H1 (cell line): Measurements from ENCODE around the gene NPSR1. TPM values are rescaled to one million over a fixed set of nuclear protein-coding genes. Genes with fewer than 3 reads are reported as not detected.

Experiments used
- CTCF ChIA-PET: fragments of 300-600 bp; sonication (Branson Sonifier 250); formaldehyde crosslinking; loops from one replicate; lab custom pipeline; 2021; ENCODE audit not compliant: partially characterized antibody; lab: Charles Lee
- POLR2A ChIA-PET: fragments of 300-600 bp; sonication (Branson Sonifier 250); formaldehyde crosslinking; loops from one replicate; lab custom pipeline; 2021; ENCODE audit warnings: inconsistent platforms; ENCODE audit not compliant: partially characterized antibody; lab: Charles Lee
- DNase-seq, 2 experiments: peaks; one replicate each; pipeline versions ENCODE4 v3.0.0 to v3.0.0-alpha.2; 2010 to 2022; ENCODE audit warnings: low spot score in 2 of 2, low read depth in 1 of 2, mixed read lengths in 1 of 2
- FAIRE-seq: peaks from 2 replicates; lab custom pipeline; 2011; peaks lifted over from hg19 to GRCh38; lab: Jason Lieb, UNC
- H2AFZ ChIP-seq: 2 replicates; pipeline ENCODE4 v1.8.1; 2012; ENCODE audit warnings: low read length, inconsistent platforms
- H2AK5ac ChIP-seq: 2 replicates; pipeline ENCODE4 v1.6.1; 2013; ENCODE audit warnings: low read depth, low read length
- H2BK120ac ChIP-seq: replicated peaks from 2 replicates; pipeline ENCODE3; 2013; ENCODE audit warnings: low read depth, low read length, inconsistent platforms
- H2BK12ac ChIP-seq: 2 replicates; pipeline ENCODE4 v1.6.1; 2013; ENCODE audit warnings: low read depth, low read length
- H2BK15ac ChIP-seq: 2 replicates; pipeline ENCODE4 v1.6.1; 2013; ENCODE audit warnings: low read length
- H2BK20ac ChIP-seq: 2 replicates; pipeline ENCODE4 v1.6.1; 2013; ENCODE audit warnings: low read length
- H2BK5ac ChIP-seq: 2 replicates; pipeline ENCODE4 v1.6.1; 2013; ENCODE audit warnings: low read depth, low read length
- H3K14ac ChIP-seq: 2 replicates; pipeline ENCODE4 v1.6.1; 2013; ENCODE audit warnings: inconsistent platforms; ENCODE audit not compliant: insufficient read length
- H3K18ac ChIP-seq: 2 replicates; pipeline ENCODE4 v1.6.1; 2013; ENCODE audit warnings: low read length; ENCODE audit errors: extremely low read depth
- H3K23ac ChIP-seq: 2 replicates; pipeline ENCODE4 v1.6.1; 2013; ENCODE audit warnings: inconsistent platforms; ENCODE audit not compliant: insufficient read length
- H3K23me2 ChIP-seq: 2 replicates; pipeline ENCODE4 v1.6.1; 2013; ENCODE audit warnings: low read depth, low read length
- H3K27ac ChIP-seq: 2 replicates; pipeline ENCODE4 v1.6.1; 2011; ENCODE audit warnings: low read depth, low read length, inconsistent platforms
- H3K27me3 ChIP-seq, 4 experiments: replicated peaks in 1 of 4; 1 replicate in 1 of 4; 2 replicates in 3 of 4; pipeline versions ENCODE4 v1.6.1 to v1.8.1; 2011 to 2013; ENCODE audit warnings: low read length in 3 of 4, mild to moderate bottlenecking in 3 of 4, inconsistent platforms in 2 of 4, mixed read lengths in 2 of 4, moderate library complexity in 1 of 4; ENCODE audit not compliant: control insufficient read depth in 3 of 4, insufficient read depth in 3 of 4; ENCODE audit errors: extremely low read depth in 1 of 4
- H3K36me3 ChIP-seq, 4 experiments: 2 replicates each; pipeline versions ENCODE4 v1.6.1 to v1.8.1; 2011 to 2013; ENCODE audit warnings: mild to moderate bottlenecking in 4 of 4, low read length in 3 of 4, moderate library complexity in 2 of 4, control low read depth in 1 of 4, inconsistent platforms in 1 of 4; ENCODE audit not compliant: insufficient read depth in 4 of 4, control insufficient read depth in 2 of 4
- H3K4ac ChIP-seq: replicated peaks from 2 replicates; pipeline ENCODE3; 2013; ENCODE audit warnings: low read length, low read depth, mixed read lengths, inconsistent platforms; ENCODE audit not compliant: insufficient read length
- H3K4me1 ChIP-seq, 4 experiments: replicated peaks in 1 of 4; 1 replicate in 1 of 4; 2 replicates in 3 of 4; pipeline versions ENCODE4 v1.6.1 to v1.8.1; 2011 to 2013; ENCODE audit warnings: low read length in 3 of 4, inconsistent platforms in 2 of 4, mixed read lengths in 1 of 4; ENCODE audit not compliant: insufficient read depth in 4 of 4, control insufficient read depth in 3 of 4
- H3K4me2 ChIP-seq, 2 experiments: 2 replicates each; pipeline versions ENCODE4 v1.6.1 to v1.8.1; 2011 to 2013; ENCODE audit warnings: low read depth in 2 of 2, low read length in 2 of 2, control low read depth in 1 of 2, inconsistent platforms in 1 of 2, mild to moderate bottlenecking in 1 of 2; ENCODE audit not compliant: insufficient read depth in 1 of 2
- H3K4me3 ChIP-seq, 4 experiments: fragments of 200-600, 300-600 bp in 1 of 4; sonication (generic), shearing (Covaris generic), sonication (Bioruptor Twin) in 1 of 4; 2 replicates each; pipeline versions ENCODE4 v1.5.1 to v1.8.1; 2011 to 2016; ENCODE audit warnings: low read length in 4 of 4, low read depth in 3 of 4, control low read depth in 2 of 4, inconsistent platforms in 2 of 4, mild to moderate bottlenecking in 2 of 4, mixed read lengths in 1 of 4, moderate library complexity in 1 of 4; ENCODE audit not compliant: insufficient read depth in 2 of 4; ENCODE audit errors: extremely low read depth in 1 of 4
- H3K56ac ChIP-seq: replicated peaks from 2 replicates; pipeline ENCODE3; 2013; ENCODE audit warnings: low read depth, mild to moderate bottlenecking, mixed read lengths, low read length, inconsistent platforms; ENCODE audit not compliant: insufficient read length
- H3K79me1 ChIP-seq: 2 replicates; pipeline ENCODE4 v1.6.1; 2013; ENCODE audit warnings: low read depth, low read length, control low read depth
- H3K79me2 ChIP-seq, 2 experiments: 2 replicates each; pipeline versions ENCODE4 v1.6.1 to v1.8.1; 2012 to 2013; ENCODE audit warnings: low read length in 2 of 2, mild to moderate bottlenecking in 2 of 2, inconsistent platforms in 1 of 2; ENCODE audit not compliant: insufficient read depth in 2 of 2, control insufficient read depth in 1 of 2
- H3K9ac ChIP-seq, 4 experiments: replicated peaks in 1 of 4; 1 replicate in 1 of 4; 2 replicates in 3 of 4; pipeline versions ENCODE4 v1.6.1 to v1.8.1; 2011 to 2013; ENCODE audit warnings: low read depth in 3 of 4, low read length in 3 of 4, control low read depth in 2 of 4, mild to moderate bottlenecking in 2 of 4, moderate library complexity in 2 of 4, inconsistent platforms in 1 of 4; ENCODE audit errors: extremely low read depth in 1 of 4
- H3K9me3 ChIP-seq, 2 experiments: 2 replicates each; pipeline versions ENCODE4 v1.6.1 to v1.8.1; 2012 to 2013; ENCODE audit warnings: mild to moderate bottlenecking in 2 of 2, moderate library complexity in 2 of 2, control low read depth in 1 of 2, inconsistent platforms in 1 of 2, low read depth in 1 of 2, low read length in 1 of 2, mixed read lengths in 1 of 2; ENCODE audit not compliant: insufficient read depth in 2 of 2
- H4K20me1 ChIP-seq, 2 experiments: replicated peaks in 1 of 2; 2 replicates each; pipeline versions ENCODE3 to v1.8.1; 2011 to 2013; ENCODE audit warnings: inconsistent platforms in 2 of 2, low read length in 2 of 2, mild to moderate bottlenecking in 1 of 2; ENCODE audit not compliant: insufficient read depth in 2 of 2, control insufficient read depth in 1 of 2
- H4K5ac ChIP-seq: 2 replicates; pipeline ENCODE4 v1.6.1; 2013; ENCODE audit warnings: low read length, low read depth, mixed read lengths, inconsistent platforms; ENCODE audit not compliant: insufficient read length
- H4K8ac ChIP-seq: 2 replicates; pipeline ENCODE4 v1.8.0; 2013; ENCODE audit warnings: mild to moderate bottlenecking, moderate library complexity, low read length, inconsistent platforms; ENCODE audit not compliant: insufficient read depth; ENCODE audit errors: extremely low read depth
- H4K91ac ChIP-seq: replicated peaks from 2 replicates; pipeline ENCODE3; 2013; ENCODE audit warnings: low read length, mixed read lengths, inconsistent platforms; ENCODE audit not compliant: insufficient read length
- CBX8 ChIP-seq: fragments of 300-800, 300-1000 bp; sonication (generic); IDR thresholded peaks from 2 replicates; pipeline ENCODE4 v1.7.1; 2016; ENCODE audit warnings: low read depth, low read length, borderline replicate concordance
- CREB1 ChIP-seq: IDR thresholded peaks from 2 replicates; pipeline ENCODE4 v1.6.1; 2012; ENCODE audit warnings: inconsistent platforms
- EP300 ChIP-seq, 2 experiments: IDR thresholded peaks; 1 replicate in 1 of 2; 2 replicates in 1 of 2; pipeline ENCODE4 v1.6.1; 2011 to 2012; ENCODE audit warnings: low read depth in 2 of 2, low read length in 2 of 2, mild to moderate bottlenecking in 2 of 2, borderline replicate concordance in 1 of 2, inconsistent platforms in 1 of 2, moderate library complexity in 1 of 2
- HDAC2 ChIP-seq, 2 experiments: fragments of 300-600 bp in 1 of 2; sonication (generic) in 1 of 2; IDR thresholded peaks; 2 replicates each; pipeline ENCODE4 v1.6.1; 2011 to 2012; ENCODE audit warnings: low read depth in 2 of 2, low read length in 2 of 2, mild to moderate bottlenecking in 2 of 2, moderate library complexity in 2 of 2, borderline replicate concordance in 1 of 2, inconsistent platforms in 1 of 2
- KDM4A ChIP-seq: IDR thresholded peaks from one replicate; pipeline ENCODE4 v1.7.1; 2012; ENCODE audit warnings: low read depth, mild to moderate bottlenecking, moderate library complexity, low read length, inconsistent platforms; ENCODE audit not compliant: severe bottlenecking
- PHF8 ChIP-seq: fragments of 200-600 bp; sonication (generic); conservative IDR thresholded peaks from 2 replicates; pipeline ENCODE4 v1.7.1; 2012; ENCODE audit warnings: low read depth, mild to moderate bottlenecking, inconsistent platforms, low read length, moderate library complexity
- POLR2AphosphoS5 ChIP-seq: IDR thresholded peaks from 2 replicates; pipeline ENCODE4 v1.6.1; 2011; ENCODE audit warnings: low read depth, low read length
- POU5F1 ChIP-seq: IDR thresholded peaks from 2 replicates; pipeline ENCODE4 v1.6.1; 2011; ENCODE audit warnings: low read depth, mild to moderate bottlenecking, low read length, moderate library complexity
- RAD21 ChIP-seq, 2 experiments: IDR thresholded peaks in 1 of 2; conservative IDR thresholded peaks in 1 of 2; 2 replicates each; pipeline ENCODE4 v1.6.1; 2011; ENCODE audit warnings: low read depth in 2 of 2, low read length in 2 of 2, improper control_type of control experiment in 1 of 2, inconsistent platforms in 1 of 2, mild to moderate bottlenecking in 1 of 2, moderate library complexity in 1 of 2
- SIRT6 ChIP-seq: IDR thresholded peaks from one replicate; pipeline ENCODE4 v1.7.1; 2012; ENCODE audit warnings: low read length, inconsistent platforms
- SIX5 ChIP-seq: IDR thresholded peaks from 2 replicates; pipeline ENCODE4 v1.6.1; 2011; ENCODE audit warnings: mild to moderate bottlenecking, low read depth, low read length
- SP2 ChIP-seq: IDR thresholded peaks from 2 replicates; pipeline ENCODE4 v1.6.1; 2012; ENCODE audit warnings: mild to moderate bottlenecking, low read length, inconsistent platforms
- TAF1 ChIP-seq: IDR thresholded peaks from 2 replicates; pipeline ENCODE4 v1.6.1; 2011; ENCODE audit warnings: mild to moderate bottlenecking, low read depth, low read length
- TCF12 ChIP-seq: IDR thresholded peaks from 2 replicates; pipeline ENCODE4 v1.6.1; 2011; ENCODE audit warnings: low read depth, mild to moderate bottlenecking, low read length
- ZNF274 ChIP-seq: IDR thresholded peaks from 2 replicates; pipeline ENCODE4 v1.7.0; 2012; ENCODE audit warnings: low read length, borderline replicate concordance; ENCODE audit errors: extremely low read depth
- WGBS, 2 experiments: shearing (Covaris generic) in 1 of 2; methylation state at CpG; one replicate each; pipeline versions ENCODE4 v1.1.6 to v1.1.7; 2013 to 2015; ENCODE audit warnings: low lambda C conversion rate in 2 of 2, mixed read lengths in 2 of 2, inconsistent platforms in 1 of 2, low coverage in 1 of 2, missing lambda C conversion rate in 1 of 2; ENCODE audit not compliant: insufficient replicate concordance in 2 of 2, insufficient coverage in 1 of 2, insufficient read length in 1 of 2; ENCODE audit errors: extremely low coverage in 1 of 2, missing lambda C conversion rate in 1 of 2; 5-methylcytosine and 5-hydroxymethylcytosine counted together
- polyA plus RNA-seq, 7 experiments: library from polyadenylated mRNA; depleted of rRNA in 3 of 7; stranded (reverse) in 5 of 7; unstranded in 2 of 7; fragments of >200 nt in 5 of 7; fragments of 200-250 nt in 2 of 7; gene quantifications; 1 replicate in 5 of 7; 2 replicates in 1 of 7; 4 replicates in 1 of 7; pipeline versions ENCODE4 v1.2.1 to v1.2.3, GENCODE V29; 2011 to 2013; ENCODE audit warnings: missing spikeins in 2 of 7, mixed read lengths in 2 of 7
- total RNA-seq: library from RNA; stranded (reverse); fragmentation: NEBNext Ultra II Directional; extraction: Animal tissue kit (Norgen Biotek cat#: 25700); gene quantifications from 2 replicates; pipeline ENCODE4 v1.2.1, GENCODE V29; 2021

The NPSR1 gene
- total and polyA plus RNA-seq, 2 of the 8 experiments (the other 6 are each of a cell fraction or from before 2014, with no cell fraction given): not detected

DNA sequence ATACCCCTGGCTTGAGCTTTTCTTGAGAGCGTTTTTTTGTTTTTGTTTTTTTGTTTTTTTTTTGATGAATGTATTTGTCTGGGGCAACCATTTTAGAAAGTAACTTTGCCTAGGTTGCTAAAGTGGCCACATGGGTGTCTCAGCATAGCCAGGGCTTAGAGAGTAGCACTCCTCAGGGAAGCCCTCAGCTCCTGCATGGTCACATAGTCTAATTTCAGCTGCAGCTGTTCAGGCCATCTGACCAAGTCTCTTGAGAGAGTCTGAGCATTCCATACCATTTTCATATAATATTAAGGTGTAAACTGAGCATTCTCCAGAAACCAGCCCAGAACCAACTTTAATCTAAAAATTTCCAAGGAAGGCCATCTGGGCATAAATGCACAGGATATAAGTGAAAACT, 186.4 kb downstream of the NPSR1 start:
- H3K36me3 ChIP-seq: no peaks in the 10 kb centered on the region
- ChIA-PET CTCF (interaction anchor here (0.6 to 1.6 kb wide), 4 partner anchors 9 to 649 kb away, joined by 3 to 6 read pairs (median 4); no protein-coding TSS in a partner anchor), POLR2A (no interaction called here)
- H3K4me3 ChIP-seq: no peak overlapping the region
- FAIRE-seq (no peak), DNase-seq (no peak)
- 0 out of 4 replicates have a peak, but pooled peaks cover 0 to 3% of the 10 kb centered on the region in 2 experiments for H3K9me3 ChIP-seq
- no peak overlapping the region for H2BK15ac ChIP-seq
- H4K5ac ChIP-seq: no peak overlapping the region
- H2BK5ac ChIP-seq: no peak overlapping the region
- H3K4me1 ChIP-seq: 0 out of 7 replicates have a peak, but pooled peaks cover 0 to 3% (median 0%) of the 10 kb centered on the region in 4 experiments
- no peak overlapping the region for H4K91ac ChIP-seq
- no peak overlapping the region for H2BK20ac ChIP-seq
- no peak overlapping the region for H3K56ac ChIP-seq
- no peak overlapping the region for H3K14ac ChIP-seq
- H3K27ac ChIP-seq: no peak overlapping the region
- H3K23me2 ChIP-seq: no peaks in the 10 kb centered on the region
- H2AK5ac ChIP-seq: no peak overlapping the region
- no peaks in the 10 kb centered on the region for H4K20me1 ChIP-seq
- H3K79me2 ChIP-seq: no peaks in the 10 kb centered on the region
- no peaks in the 10 kb centered on the region; a peak in 1 of 7 replicates for H3K27me3 ChIP-seq
- no peak overlapping the region for H4K8ac ChIP-seq
- no peaks in the 10 kb centered on the region for H3K79me1 ChIP-seq
- no peak overlapping the region for H2BK120ac ChIP-seq
- no peak overlapping the region for H3K4ac ChIP-seq
- H3K4me2 ChIP-seq: no peak overlapping the region
- no peak overlapping the region for H3K23ac ChIP-seq
- WGBS, 2 experiments: 88% methylated on average over 1 of the region's 1 CpG; no CpG with 5 or more reads in 1 of the 2 experiments
- H3K18ac ChIP-seq: no peak overlapping the region
- H2BK12ac ChIP-seq: no peak overlapping the region
- no peak overlapping the region for H2AFZ ChIP-seq
- H3K9ac ChIP-seq: no peak overlapping the region
- TF ChIP-seq EP300 (IDR thresholded peaks at IDR 0.05; ENCODE audit: borderline replicate concordance in 1 of 2, low read depth in 2 of 2, low read length in 2 of 2): no peak
- no peak for TF ChIP-seq SIX5
- no peak for TF ChIP-seq TAF1
- no peak for TF ChIP-seq SP2
- TF ChIP-seq ZNF274: no peak
- TF ChIP-seq POU5F1: no peak
- no peak for TF ChIP-seq CREB1
- TF ChIP-seq SIRT6: no peak
- no peak for TF ChIP-seq CBX8
- no peak for TF ChIP-seq PHF8
- TF ChIP-seq KDM4A: no peak
- no peak for TF ChIP-seq TCF12
- no peak for TF ChIP-seq HDAC2 (IDR thresholded peaks at IDR 0.05; ENCODE audit: borderline replicate concordance in 1 of 2, low read depth in 2 of 2, low read length in 2 of 2)
- no peak for TF ChIP-seq POLR2AphosphoS5
- no peak for TF ChIP-seq RAD21 (IDR thresholded peaks at IDR 0.05 in 1 of 2, conservative IDR thresholded peaks at IDR 0.05 in 1 of 2; ENCODE audit: low read depth in 2 of 2, low read length in 2 of 2)
